HL-60 (cell line): ENCODE measurements around the gene ARHGAP21.
"Not testable (repeated sequence)": the region's sequence is repeated elsewhere in the genome, so short reads cannot be mapped to it uniquely, and the experiment has no call there.

Source experiments
- GABPA ChIP-seq: IDR thresholded peaks from 2 replicates; pipeline ENCODE4 v1.6.1; 2012; ENCODE audit warnings: low read depth
- POLR2AphosphoS5 ChIP-seq: IDR thresholded peaks from 2 replicates; pipeline ENCODE4 v1.6.1; 2012; ENCODE audit warnings: low read depth
- SPI1 ChIP-seq: IDR thresholded peaks from 2 replicates; pipeline ENCODE4 v1.6.1; 2012; ENCODE audit warnings: low read depth, mild to moderate bottlenecking, borderline replicate concordance
- TF ChIP-seq, protein P1 (sequence below): IDR thresholded peaks from one replicate; pipeline ENCODE4 v1.5.1; 2011; ENCODE audit warnings: low read length, control low read depth, inconsistent platforms; ENCODE audit not compliant: insufficient read depth
- TF ChIP-seq, protein P2 (sequence below): IDR thresholded peaks from 2 replicates; pipeline ENCODE4 v1.6.1; 2012; ENCODE audit warnings: low read depth; ENCODE audit not compliant: insufficient replicate concordance

DNA sequence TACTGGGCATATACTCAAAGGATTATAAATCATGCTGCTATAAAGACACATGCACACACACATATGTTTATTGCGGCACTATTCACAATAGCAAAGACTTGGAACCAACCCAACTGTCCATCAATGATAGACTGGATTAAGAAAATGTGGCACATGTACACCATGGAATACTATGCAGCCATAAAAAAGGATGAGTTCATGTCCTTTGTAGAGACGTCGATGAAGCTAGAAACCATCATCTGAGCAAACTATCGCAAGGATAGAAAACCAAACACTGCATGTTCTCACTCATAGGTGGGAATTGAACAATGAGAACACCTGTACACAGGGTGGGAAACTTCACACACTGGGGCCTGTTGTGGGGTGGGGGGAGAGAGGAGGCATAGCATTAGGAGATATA is 65.4 kb downstream of the ARHGAP21 start:
- TF ChIP-seq, protein P1, sequence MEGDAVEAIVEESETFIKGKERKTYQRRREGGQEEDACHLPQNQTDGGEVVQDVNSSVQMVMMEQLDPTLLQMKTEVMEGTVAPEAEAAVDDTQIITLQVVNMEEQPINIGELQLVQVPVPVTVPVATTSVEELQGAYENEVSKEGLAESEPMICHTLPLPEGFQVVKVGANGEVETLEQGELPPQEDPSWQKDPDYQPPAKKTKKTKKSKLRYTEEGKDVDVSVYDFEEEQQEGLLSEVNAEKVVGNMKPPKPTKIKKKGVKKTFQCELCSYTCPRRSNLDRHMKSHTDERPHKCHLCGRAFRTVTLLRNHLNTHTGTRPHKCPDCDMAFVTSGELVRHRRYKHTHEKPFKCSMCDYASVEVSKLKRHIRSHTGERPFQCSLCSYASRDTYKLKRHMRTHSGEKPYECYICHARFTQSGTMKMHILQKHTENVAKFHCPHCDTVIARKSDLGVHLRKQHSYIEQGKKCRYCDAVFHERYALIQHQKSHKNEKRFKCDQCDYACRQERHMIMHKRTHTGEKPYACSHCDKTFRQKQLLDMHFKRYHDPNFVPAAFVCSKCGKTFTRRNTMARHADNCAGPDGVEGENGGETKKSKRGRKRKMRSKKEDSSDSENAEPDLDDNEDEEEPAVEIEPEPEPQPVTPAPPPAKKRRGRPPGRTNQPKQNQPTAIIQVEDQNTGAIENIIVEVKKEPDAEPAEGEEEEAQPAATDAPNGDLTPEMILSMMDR, result not testable (repeated sequence)
- not testable (repeated sequence) for TF ChIP-seq POLR2AphosphoS5, SPI1, GABPA
- TF ChIP-seq, protein P2, sequence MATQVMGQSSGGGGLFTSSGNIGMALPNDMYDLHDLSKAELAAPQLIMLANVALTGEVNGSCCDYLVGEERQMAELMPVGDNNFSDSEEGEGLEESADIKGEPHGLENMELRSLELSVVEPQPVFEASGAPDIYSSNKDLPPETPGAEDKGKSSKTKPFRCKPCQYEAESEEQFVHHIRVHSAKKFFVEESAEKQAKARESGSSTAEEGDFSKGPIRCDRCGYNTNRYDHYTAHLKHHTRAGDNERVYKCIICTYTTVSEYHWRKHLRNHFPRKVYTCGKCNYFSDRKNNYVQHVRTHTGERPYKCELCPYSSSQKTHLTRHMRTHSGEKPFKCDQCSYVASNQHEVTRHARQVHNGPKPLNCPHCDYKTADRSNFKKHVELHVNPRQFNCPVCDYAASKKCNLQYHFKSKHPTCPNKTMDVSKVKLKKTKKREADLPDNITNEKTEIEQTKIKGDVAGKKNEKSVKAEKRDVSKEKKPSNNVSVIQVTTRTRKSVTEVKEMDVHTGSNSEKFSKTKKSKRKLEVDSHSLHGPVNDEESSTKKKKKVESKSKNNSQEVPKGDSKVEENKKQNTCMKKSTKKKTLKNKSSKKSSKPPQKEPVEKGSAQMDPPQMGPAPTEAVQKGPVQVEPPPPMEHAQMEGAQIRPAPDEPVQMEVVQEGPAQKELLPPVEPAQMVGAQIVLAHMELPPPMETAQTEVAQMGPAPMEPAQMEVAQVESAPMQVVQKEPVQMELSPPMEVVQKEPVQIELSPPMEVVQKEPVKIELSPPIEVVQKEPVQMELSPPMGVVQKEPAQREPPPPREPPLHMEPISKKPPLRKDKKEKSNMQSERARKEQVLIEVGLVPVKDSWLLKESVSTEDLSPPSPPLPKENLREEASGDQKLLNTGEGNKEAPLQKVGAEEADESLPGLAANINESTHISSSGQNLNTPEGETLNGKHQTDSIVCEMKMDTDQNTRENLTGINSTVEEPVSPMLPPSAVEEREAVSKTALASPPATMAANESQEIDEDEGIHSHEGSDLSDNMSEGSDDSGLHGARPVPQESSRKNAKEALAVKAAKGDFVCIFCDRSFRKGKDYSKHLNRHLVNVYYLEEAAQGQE, result not testable (repeated sequence)
